ENCODE results near the gene TRAPPC2L.

TRAPPC2L gene

GRCh38 chr16:88815901-88816589 is 40.9 kb upstream of the TRAPPC2L start:
- no peak for DNase-seq (ENCODE audit: low read depth)
- no peak overlapping the region for H3K4me3 ChIP-seq (ENCODE audit: low read depth, low read length)
- peak; percentile 69 for TF ChIP-seq CTCF (conservative IDR thresholded peaks at IDR 0.05; ENCODE audit: low read depth, low read length)

DNA sequence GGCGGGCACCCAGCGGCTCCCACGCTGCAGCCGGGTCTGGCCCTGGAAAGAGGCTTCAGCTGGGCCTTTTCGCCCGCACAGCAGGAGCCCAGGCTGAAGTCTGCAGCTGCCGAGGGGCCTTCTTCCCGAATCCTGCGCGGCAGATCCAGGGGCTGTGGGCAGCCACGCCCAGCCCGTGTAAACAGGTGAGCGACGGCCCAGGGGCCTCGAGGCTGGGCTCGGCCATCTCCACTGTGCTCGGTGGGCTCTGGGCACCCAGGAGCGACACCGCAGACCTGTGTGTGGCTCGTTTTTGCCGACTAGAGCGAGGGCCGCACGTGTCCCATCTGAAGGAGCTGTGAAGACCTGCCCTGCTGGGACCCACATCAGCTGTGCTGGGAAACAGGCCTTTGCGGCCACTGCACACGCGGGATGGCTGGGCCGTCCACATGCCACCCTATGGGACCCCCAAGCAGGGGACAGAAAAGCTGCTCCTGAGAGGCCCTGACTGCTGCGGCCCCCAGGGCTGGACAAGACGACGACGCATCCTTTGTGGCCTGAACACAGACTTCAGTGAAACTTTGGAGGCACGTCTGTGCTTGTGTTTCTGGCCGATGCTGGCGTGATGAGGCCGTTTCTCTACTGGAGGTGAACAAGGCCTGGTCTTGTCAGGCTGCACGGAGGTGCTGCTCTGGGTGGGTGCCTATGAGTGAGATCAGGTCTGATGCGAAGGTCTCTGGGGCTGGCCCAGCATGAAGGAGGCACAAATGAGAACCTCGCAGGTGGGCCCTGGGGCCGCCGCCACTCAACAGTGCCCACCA is 40.0 kb upstream of the TRAPPC2L start:
- no peak for DNase-seq (ENCODE audit: low read depth)
- H3K4me3 ChIP-seq (ENCODE audit: low read depth, low read length): no peak overlapping the region
- TF ChIP-seq CTCF (conservative IDR thresholded peaks at IDR 0.05; ENCODE audit: low read depth, low read length): no peak

- DNase-seq (ENCODE audit: low read depth): peak; percentile 43
- TF ChIP-seq CTCF (conservative IDR thresholded peaks at IDR 0.05; ENCODE audit: low read depth, low read length): no peak
Measured at GRCh38 chr16:88817785-88818574, 38.9 kb upstream of the TRAPPC2L start.

DNA sequence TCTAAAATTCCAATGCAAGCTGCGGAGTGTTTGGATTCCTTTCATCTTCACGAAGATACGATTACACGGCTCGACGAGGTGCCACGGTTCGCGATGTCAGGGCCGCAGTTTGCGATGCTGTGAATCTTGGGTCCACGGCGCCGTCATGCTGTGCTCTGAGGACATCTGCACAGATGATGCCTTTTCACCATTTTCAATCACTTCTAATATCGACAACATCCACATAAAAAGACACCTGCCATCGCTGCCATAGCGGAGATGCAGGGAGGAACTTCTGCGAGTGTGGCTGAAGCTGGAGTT is 38.4 kb upstream of the TRAPPC2L start:
- no peak overlapping the region for H3K4me3 ChIP-seq (ENCODE audit: low read depth, low read length)
- no peak for TF ChIP-seq CTCF (conservative IDR thresholded peaks at IDR 0.05; ENCODE audit: low read depth, low read length)
- no peak for DNase-seq (ENCODE audit: low read depth)

More at GRCh38 chr16:88817785-88818574, 38.9 kb upstream of the TRAPPC2L start:
- no peak overlapping the region for H3K4me3 ChIP-seq (ENCODE audit: low read depth, low read length)

DNA sequence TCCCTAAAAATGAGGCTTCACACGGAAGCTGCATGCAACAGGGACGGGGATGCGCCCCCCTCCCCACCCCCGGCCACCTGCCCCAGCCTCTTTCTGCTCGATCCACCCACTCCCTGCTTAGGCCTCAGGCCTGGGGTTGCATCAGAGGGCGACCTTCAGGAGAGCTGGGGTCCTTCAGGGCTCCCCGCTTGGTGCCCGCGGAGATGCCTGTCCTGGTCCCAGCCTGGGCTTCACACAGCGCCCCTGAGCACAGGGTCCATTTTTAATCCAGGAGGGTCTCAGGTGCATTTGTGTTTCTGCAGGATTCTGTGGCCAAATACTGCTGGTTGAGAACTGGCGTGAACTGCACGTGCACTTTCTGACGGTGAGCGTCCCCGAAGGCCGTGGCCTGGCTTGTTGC is 37.8 kb upstream of the TRAPPC2L start:
- H3K4me3 ChIP-seq (ENCODE audit: low read depth, low read length): no peak overlapping the region
- TF ChIP-seq CTCF (conservative IDR thresholded peaks at IDR 0.05; ENCODE audit: low read depth, low read length): no peak
- DNase-seq (ENCODE audit: low read depth): no peak

DNA sequence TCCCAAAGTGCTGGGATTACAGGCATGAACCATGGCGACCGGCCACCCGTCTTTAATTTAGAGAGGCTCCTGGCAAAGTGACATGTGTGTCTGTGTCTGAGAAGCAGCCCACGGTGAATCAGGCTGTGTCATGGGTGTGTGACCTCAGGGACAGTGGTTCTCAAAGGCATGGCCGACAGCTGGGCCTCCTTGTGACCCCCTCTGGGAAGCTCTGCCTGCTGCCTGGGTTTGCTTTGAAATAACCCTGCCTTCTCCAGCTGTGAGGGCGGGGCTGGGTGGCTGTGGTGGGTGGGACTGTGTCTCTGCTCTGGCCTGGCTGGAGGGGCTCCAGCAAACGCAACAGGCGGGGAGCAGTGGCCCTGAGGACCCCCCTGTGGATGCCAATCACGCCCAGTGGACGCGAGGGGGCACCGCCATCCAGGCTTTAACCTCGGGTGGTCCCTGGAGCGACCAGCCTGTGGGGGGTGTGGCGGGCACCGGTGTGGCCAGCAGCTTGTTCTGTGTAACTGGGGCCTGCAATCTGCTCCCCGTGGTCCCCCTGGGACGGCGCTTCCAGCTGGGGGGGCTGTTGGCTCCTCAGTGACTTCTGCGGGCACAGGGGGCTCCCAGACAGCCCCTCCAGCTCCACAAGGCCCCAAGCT is 36.4 kb upstream of the TRAPPC2L start:
- no peak for TF ChIP-seq CTCF (conservative IDR thresholded peaks at IDR 0.05; ENCODE audit: low read depth, low read length)
- no peak overlapping the region for H3K4me3 ChIP-seq (ENCODE audit: low read depth, low read length)
- no peak for DNase-seq (ENCODE audit: low read depth)
